Measurements from ENCODE around the gene SASH1. TPM values are rescaled to one million over a fixed set of nuclear protein-coding genes. Genes with fewer than 3 reads are reported as not detected.

SASH1 gene
- total RNA-seq, 1 experiment from 2014 or later: 6.6 TPM

DNA sequence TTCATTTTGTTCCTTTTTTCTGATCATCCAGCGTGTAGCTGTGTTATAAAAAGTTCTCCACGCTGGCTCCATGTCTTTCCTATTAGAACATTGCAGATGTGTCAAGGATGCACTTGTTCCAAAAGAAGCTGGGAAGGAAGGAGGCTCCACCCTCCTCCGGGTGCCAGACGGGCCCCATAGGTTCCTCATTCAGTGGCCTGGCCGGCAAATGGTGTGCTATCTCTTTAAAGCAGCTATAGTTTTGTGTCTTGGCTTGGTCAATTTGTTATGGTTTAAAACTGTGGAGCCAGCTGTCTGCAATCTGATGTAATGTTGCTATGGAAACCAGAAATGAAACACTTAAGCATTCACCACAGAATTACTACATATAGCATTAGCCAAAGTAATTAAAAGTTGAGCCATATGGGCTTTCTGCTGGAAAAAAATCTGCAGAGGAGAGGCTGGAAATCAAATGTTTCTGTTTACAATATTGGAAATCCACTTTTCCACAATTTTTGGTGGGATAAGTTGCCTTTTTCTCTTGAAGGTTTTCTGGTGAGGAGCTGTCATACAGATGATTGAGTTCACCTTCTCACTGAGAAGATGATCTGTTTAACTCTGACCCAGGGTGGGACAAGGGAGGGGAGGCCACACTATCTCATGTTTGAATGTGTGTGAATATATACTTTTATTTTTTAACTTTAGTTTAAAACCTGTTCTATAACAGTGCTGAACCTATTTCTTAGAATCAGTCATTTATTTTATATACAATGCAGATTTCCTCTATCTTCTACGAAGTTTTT is 167.4 kb downstream of the SASH1 start:
- ChIA-PET POLR2A (no interaction called here), CTCF (no interaction called here)
- BruUV-seq (replicated peaks): no TSS peak
- peak overlapping the region in 1 of 2 experiments; percentile 8; a peak in 1 of 4 replicates for H3K4me3 ChIP-seq (ENCODE audit: low read depth in 2 of 2, low read length in 2 of 2)
- TF ChIP-seq POLR2AphosphoS5 (IDR thresholded peaks at IDR 0.05; ENCODE audit: low read depth, low read length): no peak
- TF ChIP-seq, protein P1, sequence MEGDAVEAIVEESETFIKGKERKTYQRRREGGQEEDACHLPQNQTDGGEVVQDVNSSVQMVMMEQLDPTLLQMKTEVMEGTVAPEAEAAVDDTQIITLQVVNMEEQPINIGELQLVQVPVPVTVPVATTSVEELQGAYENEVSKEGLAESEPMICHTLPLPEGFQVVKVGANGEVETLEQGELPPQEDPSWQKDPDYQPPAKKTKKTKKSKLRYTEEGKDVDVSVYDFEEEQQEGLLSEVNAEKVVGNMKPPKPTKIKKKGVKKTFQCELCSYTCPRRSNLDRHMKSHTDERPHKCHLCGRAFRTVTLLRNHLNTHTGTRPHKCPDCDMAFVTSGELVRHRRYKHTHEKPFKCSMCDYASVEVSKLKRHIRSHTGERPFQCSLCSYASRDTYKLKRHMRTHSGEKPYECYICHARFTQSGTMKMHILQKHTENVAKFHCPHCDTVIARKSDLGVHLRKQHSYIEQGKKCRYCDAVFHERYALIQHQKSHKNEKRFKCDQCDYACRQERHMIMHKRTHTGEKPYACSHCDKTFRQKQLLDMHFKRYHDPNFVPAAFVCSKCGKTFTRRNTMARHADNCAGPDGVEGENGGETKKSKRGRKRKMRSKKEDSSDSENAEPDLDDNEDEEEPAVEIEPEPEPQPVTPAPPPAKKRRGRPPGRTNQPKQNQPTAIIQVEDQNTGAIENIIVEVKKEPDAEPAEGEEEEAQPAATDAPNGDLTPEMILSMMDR (IDR thresholded peaks at IDR 0.05): no peak
- TF ChIP-seq TCF7L2 (IDR thresholded peaks at IDR 0.05; ENCODE audit: low read depth, low read length): no peak
- TF ChIP-seq, protein P2, sequence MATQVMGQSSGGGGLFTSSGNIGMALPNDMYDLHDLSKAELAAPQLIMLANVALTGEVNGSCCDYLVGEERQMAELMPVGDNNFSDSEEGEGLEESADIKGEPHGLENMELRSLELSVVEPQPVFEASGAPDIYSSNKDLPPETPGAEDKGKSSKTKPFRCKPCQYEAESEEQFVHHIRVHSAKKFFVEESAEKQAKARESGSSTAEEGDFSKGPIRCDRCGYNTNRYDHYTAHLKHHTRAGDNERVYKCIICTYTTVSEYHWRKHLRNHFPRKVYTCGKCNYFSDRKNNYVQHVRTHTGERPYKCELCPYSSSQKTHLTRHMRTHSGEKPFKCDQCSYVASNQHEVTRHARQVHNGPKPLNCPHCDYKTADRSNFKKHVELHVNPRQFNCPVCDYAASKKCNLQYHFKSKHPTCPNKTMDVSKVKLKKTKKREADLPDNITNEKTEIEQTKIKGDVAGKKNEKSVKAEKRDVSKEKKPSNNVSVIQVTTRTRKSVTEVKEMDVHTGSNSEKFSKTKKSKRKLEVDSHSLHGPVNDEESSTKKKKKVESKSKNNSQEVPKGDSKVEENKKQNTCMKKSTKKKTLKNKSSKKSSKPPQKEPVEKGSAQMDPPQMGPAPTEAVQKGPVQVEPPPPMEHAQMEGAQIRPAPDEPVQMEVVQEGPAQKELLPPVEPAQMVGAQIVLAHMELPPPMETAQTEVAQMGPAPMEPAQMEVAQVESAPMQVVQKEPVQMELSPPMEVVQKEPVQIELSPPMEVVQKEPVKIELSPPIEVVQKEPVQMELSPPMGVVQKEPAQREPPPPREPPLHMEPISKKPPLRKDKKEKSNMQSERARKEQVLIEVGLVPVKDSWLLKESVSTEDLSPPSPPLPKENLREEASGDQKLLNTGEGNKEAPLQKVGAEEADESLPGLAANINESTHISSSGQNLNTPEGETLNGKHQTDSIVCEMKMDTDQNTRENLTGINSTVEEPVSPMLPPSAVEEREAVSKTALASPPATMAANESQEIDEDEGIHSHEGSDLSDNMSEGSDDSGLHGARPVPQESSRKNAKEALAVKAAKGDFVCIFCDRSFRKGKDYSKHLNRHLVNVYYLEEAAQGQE (IDR thresholded peaks at IDR 0.05; ENCODE audit: insufficient read depth in 1 of 2, low read depth in 2 of 2, low read length in 1 of 2): no peak
- intact Hi-C loops (cut with micrococcal nuclease; ENCODE audit: unreplicated experiment) (no loop called here), in situ Hi-C loops (cut with HindIII; ENCODE audit: low pct_unique_long_range_greater_than_20kb, low sequenced_read_pairs) (no loop called here)
- H3K4me1 ChIP-seq (ENCODE audit: control insufficient read depth, insufficient read depth, low read length): no peaks in the 10 kb centered on the region
- H3K27ac ChIP-seq (ENCODE audit: low read length): no peak overlapping the region
- DNase-seq (ENCODE audit: low read depth, low spot score): no peak
- no peak for ATAC-seq
- no peaks in the 10 kb centered on the region for H3K36me3 ChIP-seq (ENCODE audit: control insufficient read depth, insufficient read depth, low read length)
- H3K27me3 ChIP-seq (ENCODE audit: control insufficient read depth, insufficient read depth, low read length): no peaks in the 10 kb centered on the region
- H3K9me3 ChIP-seq (ENCODE audit: control insufficient read depth, insufficient read depth, low read depth, low read length): no peaks in the 10 kb centered on the region

DNA sequence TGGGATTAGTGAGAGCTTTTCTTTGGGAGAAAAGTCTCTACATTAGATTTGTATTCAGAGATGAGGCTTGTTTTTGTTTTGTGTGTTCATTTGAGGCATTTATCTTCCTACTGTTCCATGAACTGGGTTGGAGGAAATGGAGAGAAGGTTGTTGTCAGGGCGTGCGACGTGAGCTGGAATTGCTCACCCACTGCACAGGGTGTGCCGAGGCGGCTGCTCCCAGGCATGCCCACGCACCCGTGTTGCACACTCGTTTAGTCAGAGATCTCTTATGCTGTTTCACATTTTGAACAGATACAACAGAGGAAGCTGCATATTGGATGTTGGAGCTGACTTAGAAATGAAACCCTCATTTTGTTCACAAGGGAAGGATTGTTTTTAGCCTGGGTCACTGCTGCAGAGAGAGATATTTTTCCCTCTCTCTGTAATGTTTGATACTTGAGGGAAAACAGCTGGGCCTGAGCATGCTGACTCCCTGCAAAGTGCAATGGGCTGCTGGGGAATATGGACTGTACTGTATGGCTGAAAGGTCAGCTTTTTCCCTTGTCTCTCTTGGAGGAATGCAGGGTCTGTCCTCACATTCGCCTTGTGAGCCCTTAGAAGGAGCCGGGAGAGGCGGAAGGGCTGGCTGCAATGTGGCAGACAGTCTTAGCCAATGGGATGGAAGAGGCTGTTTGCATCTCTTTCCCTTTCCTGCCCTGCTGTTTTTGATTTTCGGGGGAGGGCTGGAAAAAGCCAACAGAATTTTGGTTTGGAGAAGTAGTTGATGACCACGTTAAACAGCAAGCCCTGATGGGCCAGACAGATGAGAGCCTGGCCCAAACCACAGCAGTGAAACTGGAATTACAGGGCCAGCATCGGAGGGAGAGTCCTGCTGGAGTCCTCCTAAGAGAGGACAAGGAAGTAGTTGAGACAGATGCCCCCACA is 170.8 kb downstream of the SASH1 start:
- no peaks in the 10 kb centered on the region for H3K36me3 ChIP-seq (ENCODE audit: control insufficient read depth, insufficient read depth, low read length)
- H3K27ac ChIP-seq (ENCODE audit: low read length): no peak overlapping the region
- no TSS peak for BruUV-seq (replicated peaks)
- CTCF ChIA-PET: no interaction called here
- in situ Hi-C loops (cut with HindIII; ENCODE audit: low pct_unique_long_range_greater_than_20kb, low sequenced_read_pairs) (no loop called here), intact Hi-C loops (cut with micrococcal nuclease; ENCODE audit: unreplicated experiment) (no loop called here)
- POLR2A ChIA-PET: no interaction called here
- no peak overlapping the region for H3K4me3 ChIP-seq (ENCODE audit: low read depth in 2 of 2, low read length in 2 of 2)
- no peaks in the 10 kb centered on the region for H3K27me3 ChIP-seq (ENCODE audit: control insufficient read depth, insufficient read depth, low read length)
- DNase-seq (ENCODE audit: low read depth, low spot score): no peak
- TF ChIP-seq, protein P1 (IDR thresholded peaks at IDR 0.05): no peak
- ATAC-seq: no peak
- H3K9me3 ChIP-seq (ENCODE audit: control insufficient read depth, insufficient read depth, low read depth, low read length): no peaks in the 10 kb centered on the region
- no peaks in the 10 kb centered on the region for H3K4me1 ChIP-seq (ENCODE audit: control insufficient read depth, insufficient read depth, low read length)
